T-helper 2 cell treated with Interferon-gamma antibody and Interleukin-4, amounts not matched to agents 5 μg/mL and 100 μg/mL, for 36 hours (primary cell): ENCODE data around the gene TSKU.
A peak's percentile ranks its signal among the peaks of the same experiment; 100 is the strongest.
"Not testable (repeated sequence)": the region's sequence is repeated elsewhere in the genome, so short reads cannot be mapped to it uniquely, and the experiment has no call there.

Source experiments
- DNase-seq: peaks from one replicate; pipeline ENCODE4 v3.0.0; 2021; ENCODE audit warnings: low spot score
- H3K27ac Mint-ChIP-seq: one replicate; pipeline ENCODE4 v1.8.0; 2021; ENCODE audit warnings: mild to moderate bottlenecking, mixed read lengths
- H3K27me3 Mint-ChIP-seq: one replicate; pipeline ENCODE4 v1.8.0; 2021; ENCODE audit warnings: low read depth, mixed read lengths
- H3K36me3 Mint-ChIP-seq: one replicate; pipeline ENCODE4 v1.8.0; 2021; ENCODE audit warnings: low read depth, mixed read lengths
- H3K4me1 Mint-ChIP-seq: one replicate; pipeline ENCODE4 v1.8.0; 2021; ENCODE audit warnings: low read depth, mixed read lengths
- H3K4me3 Mint-ChIP-seq: one replicate; pipeline ENCODE4 v1.8.0; 2022; ENCODE audit warnings: mild to moderate bottlenecking, moderate library complexity, mixed read lengths
- H3K9me3 Mint-ChIP-seq: one replicate; pipeline ENCODE4 v1.8.0; 2021; ENCODE audit warnings: mixed read lengths

The TSKU gene

GRCh38 chr11:76815678-76816077 lies 32.5 kb downstream of the TSKU start:
- not testable (repeated sequence) for H3K27me3 Mint-ChIP-seq, H3K27ac Mint-ChIP-seq, H3K4me1 Mint-ChIP-seq, DNase-seq, H3K36me3 Mint-ChIP-seq, H3K4me3 Mint-ChIP-seq
- H3K9me3 Mint-ChIP-seq: peaks cover 31% of the 10 kb centered on the region

- no peak overlapping the region for H3K27ac Mint-ChIP-seq
- H3K36me3 Mint-ChIP-seq: peaks cover 3% of the 10 kb centered on the region
- no peak overlapping the region for H3K4me3 Mint-ChIP-seq
- H3K4me1 Mint-ChIP-seq: peaks cover 13% of the 10 kb centered on the region
- H3K9me3 Mint-ChIP-seq: peaks cover 26% of the 10 kb centered on the region
- DNase-seq: no peak
- peaks cover 10% of the 10 kb centered on the region for H3K27me3 Mint-ChIP-seq
Observed at GRCh38 chr11:76820184-76820566, 37.0 kb downstream of the TSKU start.

- H3K27me3 Mint-ChIP-seq, DNase-seq: not testable (repeated sequence)
- H3K9me3 Mint-ChIP-seq: peaks cover 22% of the 10 kb centered on the region
Observed at GRCh38 chr11:76821396-76821795, 38.2 kb downstream of the TSKU start.

GRCh38 chr11:76822406-76822805 lies 39.2 kb downstream of the TSKU start:
- DNase-seq: no peak
- peaks cover 12% of the 10 kb centered on the region for H3K9me3 Mint-ChIP-seq

More at GRCh38 chr11:76821396-76821795, 38.2 kb downstream of the TSKU start:
- H3K4me3 Mint-ChIP-seq, H3K27ac Mint-ChIP-seq, H3K36me3 Mint-ChIP-seq: not testable (repeated sequence)
- H3K4me1 Mint-ChIP-seq: peaks cover 23% of the 10 kb centered on the region

GRCh38 chr11:76823481-76824028 lies 40.4 kb downstream of the TSKU start:
- H3K9me3 Mint-ChIP-seq: peaks cover 7% of the 10 kb centered on the region
- peaks cover 23% of the 10 kb centered on the region for H3K4me1 Mint-ChIP-seq
- H3K36me3 Mint-ChIP-seq: no peaks in the 10 kb centered on the region
- DNase-seq: no peak
- H3K27ac Mint-ChIP-seq: no peak overlapping the region
- no peaks in the 10 kb centered on the region for H3K27me3 Mint-ChIP-seq
- H3K4me3 Mint-ChIP-seq: no peak overlapping the region

More at GRCh38 chr11:76822406-76822805, 39.2 kb downstream of the TSKU start:
- H3K27ac Mint-ChIP-seq: no peak overlapping the region
- no peak overlapping the region for H3K4me3 Mint-ChIP-seq
- peaks cover 23% of the 10 kb centered on the region for H3K4me1 Mint-ChIP-seq
- no peaks in the 10 kb centered on the region for H3K36me3 Mint-ChIP-seq
- peaks cover 3% of the 10 kb centered on the region for H3K27me3 Mint-ChIP-seq

GRCh38 chr11:76824083-76824939 lies 41.2 kb downstream of the TSKU start:
- Mint-ChIP-seq H3K9me3 (peaks cover 7% of the 10 kb centered on the region), H3K4me3 (peak overlapping the region; percentile 7), H3K27ac (no peak overlapping the region), H3K27me3 (peaks cover 2% of the 10 kb centered on the region), H3K4me1 (peaks cover 23% of the 10 kb centered on the region), H3K36me3 (no peaks in the 10 kb centered on the region)
- DNase-seq: no peak

- Mint-ChIP-seq H3K36me3 (no peaks in the 10 kb centered on the region), H3K4me1 (peaks cover 23% of the 10 kb centered on the region), H3K27me3 (peaks cover 2% of the 10 kb centered on the region), H3K27ac (no peak overlapping the region), H3K4me3 (no peak overlapping the region), H3K9me3 (peaks cover 10% of the 10 kb centered on the region)
- no peak for DNase-seq
Observed at GRCh38 chr11:76824980-76825725, 42.0 kb downstream of the TSKU start.

- no peak overlapping the region for H3K27ac Mint-ChIP-seq
Observed at GRCh38 chr11:76825726-76826396, 42.7 kb downstream of the TSKU start.

GRCh38 chr11:76826508-76826907 lies 43.4 kb downstream of the TSKU start:
- peaks cover 23% of the 10 kb centered on the region for H3K4me1 Mint-ChIP-seq
- H3K9me3 Mint-ChIP-seq: peaks cover 10% of the 10 kb centered on the region
- DNase-seq, H3K27me3 Mint-ChIP-seq, H3K27ac Mint-ChIP-seq, H3K36me3 Mint-ChIP-seq: not testable (repeated sequence)
- H3K4me3 Mint-ChIP-seq: peak overlapping the region; percentile 27

More at GRCh38 chr11:76825726-76826396, 42.7 kb downstream of the TSKU start:
- DNase-seq: no peak
- H3K36me3 Mint-ChIP-seq: no peaks in the 10 kb centered on the region
- no peak overlapping the region for H3K4me3 Mint-ChIP-seq
- peaks cover 10% of the 10 kb centered on the region for H3K9me3 Mint-ChIP-seq
- H3K4me1 Mint-ChIP-seq: peaks cover 23% of the 10 kb centered on the region
- peaks cover 2% of the 10 kb centered on the region for H3K27me3 Mint-ChIP-seq

- H3K36me3 Mint-ChIP-seq, H3K27me3 Mint-ChIP-seq, H3K27ac Mint-ChIP-seq, DNase-seq, H3K4me3 Mint-ChIP-seq: not testable (repeated sequence)
- Mint-ChIP-seq H3K9me3 (peaks cover 10% of the 10 kb centered on the region), H3K4me1 (peaks cover 23% of the 10 kb centered on the region)
Observed at GRCh38 chr11:76827005-76827404, 43.8 kb downstream of the TSKU start.

GRCh38 chr11:76830639-76831327 lies 47.6 kb downstream of the TSKU start:
- peaks cover 9% of the 10 kb centered on the region for H3K27me3 Mint-ChIP-seq
- H3K36me3 Mint-ChIP-seq: no peaks in the 10 kb centered on the region
- no peak overlapping the region for H3K4me3 Mint-ChIP-seq
- peaks cover 8% of the 10 kb centered on the region for H3K9me3 Mint-ChIP-seq
- H3K27ac Mint-ChIP-seq: no peak overlapping the region
- DNase-seq: no peak
- peaks cover 4% of the 10 kb centered on the region for H3K4me1 Mint-ChIP-seq

GRCh38 chr11:76831686-76832310 lies 48.6 kb downstream of the TSKU start:
- H3K27ac Mint-ChIP-seq: no peak overlapping the region
- peaks cover 9% of the 10 kb centered on the region for H3K27me3 Mint-ChIP-seq
- H3K4me3 Mint-ChIP-seq: no peak overlapping the region
- no peak for DNase-seq
- H3K9me3 Mint-ChIP-seq: peaks cover 3% of the 10 kb centered on the region
- no peaks in the 10 kb centered on the region for H3K4me1 Mint-ChIP-seq
- H3K36me3 Mint-ChIP-seq: no peaks in the 10 kb centered on the region

- H3K9me3 Mint-ChIP-seq: peaks cover 3% of the 10 kb centered on the region
- no peak for DNase-seq
- H3K27me3 Mint-ChIP-seq: peaks cover 9% of the 10 kb centered on the region
- H3K4me1 Mint-ChIP-seq: no peaks in the 10 kb centered on the region
- H3K27ac Mint-ChIP-seq: no peak overlapping the region
- H3K4me3 Mint-ChIP-seq: no peak overlapping the region
- H3K36me3 Mint-ChIP-seq: no peaks in the 10 kb centered on the region
Observed at GRCh38 chr11:76832361-76832760, 49.2 kb downstream of the TSKU start.
